ENCODE measurements around the gene SLC25A44. TPM values are rescaled to one million over a fixed set of nuclear protein-coding genes. Genes with fewer than 3 reads are reported as not detected.
A peak's percentile ranks its signal among the peaks of the same experiment; 100 is the strongest.

The SLC25A44 gene, protein sequence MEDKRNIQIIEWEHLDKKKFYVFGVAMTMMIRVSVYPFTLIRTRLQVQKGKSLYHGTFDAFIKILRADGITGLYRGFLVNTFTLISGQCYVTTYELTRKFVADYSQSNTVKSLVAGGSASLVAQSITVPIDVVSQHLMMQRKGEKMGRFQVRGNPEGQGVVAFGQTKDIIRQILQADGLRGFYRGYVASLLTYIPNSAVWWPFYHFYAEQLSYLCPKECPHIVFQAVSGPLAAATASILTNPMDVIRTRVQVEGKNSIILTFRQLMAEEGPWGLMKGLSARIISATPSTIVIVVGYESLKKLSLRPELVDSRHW
- polyA plus RNA-seq (2013, experiment 1 of 2; ENCODE audit: insufficient read length): 16.8 TPM
- polyA plus RNA-seq (2013, experiment 2 of 2; ENCODE audit: insufficient read length): 14.4 TPM

DNA sequence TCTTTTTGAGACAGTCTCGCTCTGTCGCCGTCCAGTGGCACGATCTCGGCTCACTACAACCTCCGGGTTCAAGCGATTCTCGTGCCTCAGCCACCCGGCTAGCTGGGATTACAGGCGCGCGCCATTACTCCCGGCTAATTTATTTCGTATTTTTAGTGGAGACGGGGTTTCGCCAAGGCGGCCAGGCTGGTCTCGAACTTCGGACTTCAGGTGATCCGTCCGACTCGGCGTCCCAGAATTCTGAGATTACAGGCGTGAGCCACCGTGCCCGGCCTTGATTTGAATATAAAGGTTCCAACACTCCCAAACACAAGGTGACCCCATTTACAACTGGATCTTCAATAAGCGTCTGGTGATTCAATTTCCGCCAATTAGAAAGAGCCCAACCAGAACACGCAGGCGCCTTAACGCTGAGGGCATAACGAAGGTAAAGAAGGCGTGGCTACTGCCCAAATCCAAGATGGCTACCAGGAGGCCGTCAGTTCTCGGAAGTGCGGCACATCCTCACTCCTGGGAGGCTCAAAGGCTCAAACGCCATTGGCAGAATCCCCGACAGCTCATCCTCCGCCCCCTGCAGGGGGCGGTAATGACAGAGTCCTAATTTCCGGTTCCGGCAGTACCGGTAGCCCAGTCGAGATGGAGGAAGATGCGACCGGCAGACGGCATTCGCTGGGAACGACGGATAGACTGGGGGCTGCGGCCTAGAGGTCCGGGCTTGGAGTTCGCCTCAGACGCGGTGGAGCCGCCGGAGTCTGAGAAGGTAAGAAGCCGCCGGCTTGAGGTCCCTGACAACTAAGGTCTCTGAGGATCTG lies at the start of gene SLC25A44:
SLC25A44 (plus strand) TSS at position 617 of the 812 bp plus-strand sequence. CDS start 5,744 bp downstream, outside the sequence.
- peak; percentile 99 for DNase-seq

DNA sequence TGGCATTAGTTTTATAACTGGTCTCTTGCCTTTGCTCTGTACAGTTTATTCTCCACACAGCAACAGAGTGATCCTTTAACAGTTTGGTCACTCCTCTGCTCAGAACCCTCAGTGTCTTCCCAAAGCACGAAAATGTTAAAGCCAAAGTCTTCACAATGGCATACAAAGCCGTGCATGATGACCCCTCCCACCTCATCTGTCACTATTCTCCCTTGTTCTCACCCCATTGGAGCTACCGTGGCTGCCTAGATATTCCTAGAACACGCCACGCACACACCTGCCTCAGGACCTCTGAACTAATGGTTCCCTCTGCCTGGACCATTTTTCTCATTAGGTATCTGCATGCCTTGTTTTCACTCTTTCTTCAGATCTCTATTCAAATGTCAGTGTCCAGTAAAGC lies 49.2 kb upstream of the SLC25A44 start:
- DNase-seq: no peak

DNA sequence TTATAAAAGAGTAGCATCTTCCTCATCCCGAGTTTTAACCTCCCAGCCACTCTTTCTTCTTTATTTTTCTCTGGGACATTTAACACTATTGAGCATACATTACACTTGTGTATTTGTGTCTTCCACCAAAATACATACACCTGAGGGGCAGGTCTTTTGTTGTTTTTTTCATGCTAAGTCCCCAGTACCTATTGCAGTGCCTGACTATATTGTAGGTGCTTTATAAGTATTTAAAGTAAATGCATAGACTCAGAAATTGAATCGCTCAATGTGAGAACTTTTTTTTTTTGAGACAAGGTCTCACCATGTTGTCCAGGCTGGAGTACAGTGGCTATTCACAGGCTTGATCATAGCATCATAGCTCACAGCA lies 48.3 kb upstream of the SLC25A44 start:
- no peak for DNase-seq

DNA sequence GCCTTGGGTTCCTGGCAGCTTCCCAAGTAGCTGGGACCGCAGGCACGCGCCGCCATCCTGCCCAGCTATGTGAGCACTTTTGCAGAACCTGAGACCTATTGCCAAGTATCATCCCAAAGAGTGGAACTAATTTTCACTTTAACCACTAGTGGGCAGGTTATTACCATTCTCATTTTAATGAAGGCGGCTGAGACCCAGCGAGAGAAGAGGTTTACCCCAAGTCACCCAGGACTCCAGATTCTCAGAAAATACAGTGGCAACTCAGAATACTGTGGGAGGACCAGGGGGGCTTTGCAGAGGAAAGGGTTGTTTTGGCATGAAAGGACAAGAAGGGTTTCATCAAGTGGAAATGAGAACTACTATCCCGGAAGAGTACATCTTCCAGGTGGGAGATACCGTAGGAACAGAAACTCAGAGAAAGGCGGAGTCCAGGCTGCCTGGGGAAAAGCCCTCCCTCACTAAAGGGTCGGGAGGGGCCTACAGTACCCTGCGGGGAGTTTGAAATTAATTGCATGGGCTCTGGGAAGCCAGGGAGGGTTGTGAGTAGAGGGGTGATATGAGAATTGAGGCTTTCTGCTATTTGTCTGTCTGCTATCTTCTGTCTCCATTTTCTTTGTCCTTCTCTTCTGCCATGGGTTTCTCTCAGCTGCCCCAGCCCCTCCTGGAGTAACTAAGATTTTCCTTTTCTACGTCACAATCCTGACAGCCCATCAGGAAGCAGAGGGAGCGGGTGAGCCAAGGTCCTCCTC lies 47.7 kb upstream of the SLC25A44 start:
- DNase-seq: peak; percentile 93

DNA sequence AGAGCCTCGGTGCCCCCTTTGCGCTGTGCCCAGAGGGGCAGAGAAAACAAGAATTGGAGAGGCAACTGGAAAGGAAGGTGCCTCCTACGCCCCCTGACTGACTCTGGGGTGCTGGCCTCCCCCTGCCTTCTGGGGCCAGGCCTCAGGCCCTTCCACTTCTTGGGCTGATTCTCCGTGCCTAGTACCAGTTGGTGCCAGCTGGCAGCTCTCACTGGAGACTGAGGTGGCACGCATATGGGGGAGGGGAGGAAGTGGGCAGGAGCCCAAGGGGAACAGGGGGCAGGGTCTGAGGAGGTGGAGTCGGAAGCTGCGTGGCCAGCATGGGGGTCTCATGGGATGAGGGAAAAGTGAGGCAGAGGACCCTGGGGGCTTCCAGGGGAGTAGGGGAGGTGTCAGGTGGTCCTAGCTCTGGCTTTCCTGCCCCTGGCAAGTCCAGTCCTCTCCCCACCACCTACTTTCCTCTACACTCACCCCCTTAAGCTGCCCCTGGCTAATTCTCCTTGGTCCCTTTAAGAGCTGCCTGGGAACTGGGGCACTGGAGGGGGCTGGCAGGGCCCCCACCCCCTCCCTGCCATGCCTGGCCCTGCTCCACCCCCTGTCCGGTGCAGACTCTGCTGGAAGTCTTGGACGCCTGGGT lies 47.0 kb upstream of the SLC25A44 start:
- no peak for DNase-seq

DNA sequence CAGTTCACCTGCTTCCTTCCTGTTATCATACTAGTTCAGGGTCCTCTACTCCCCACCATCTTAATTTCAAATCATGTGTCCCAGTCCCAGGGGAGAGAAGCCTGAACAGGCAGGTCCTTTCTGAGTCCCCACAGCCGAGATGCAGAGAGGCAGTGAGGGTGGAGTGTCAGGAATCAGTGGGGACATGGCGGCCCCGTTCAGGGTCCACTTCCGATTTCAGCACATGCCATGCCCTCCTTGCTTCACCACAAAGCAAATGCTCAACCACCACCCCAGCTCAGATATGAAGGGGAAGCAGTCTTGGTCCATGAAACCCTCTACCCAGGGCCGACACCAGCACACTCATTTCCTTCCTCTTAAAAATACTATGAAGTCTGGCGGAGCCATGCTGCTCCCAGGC lies 45.7 kb upstream of the SLC25A44 start:
- no peak for DNase-seq

DNA sequence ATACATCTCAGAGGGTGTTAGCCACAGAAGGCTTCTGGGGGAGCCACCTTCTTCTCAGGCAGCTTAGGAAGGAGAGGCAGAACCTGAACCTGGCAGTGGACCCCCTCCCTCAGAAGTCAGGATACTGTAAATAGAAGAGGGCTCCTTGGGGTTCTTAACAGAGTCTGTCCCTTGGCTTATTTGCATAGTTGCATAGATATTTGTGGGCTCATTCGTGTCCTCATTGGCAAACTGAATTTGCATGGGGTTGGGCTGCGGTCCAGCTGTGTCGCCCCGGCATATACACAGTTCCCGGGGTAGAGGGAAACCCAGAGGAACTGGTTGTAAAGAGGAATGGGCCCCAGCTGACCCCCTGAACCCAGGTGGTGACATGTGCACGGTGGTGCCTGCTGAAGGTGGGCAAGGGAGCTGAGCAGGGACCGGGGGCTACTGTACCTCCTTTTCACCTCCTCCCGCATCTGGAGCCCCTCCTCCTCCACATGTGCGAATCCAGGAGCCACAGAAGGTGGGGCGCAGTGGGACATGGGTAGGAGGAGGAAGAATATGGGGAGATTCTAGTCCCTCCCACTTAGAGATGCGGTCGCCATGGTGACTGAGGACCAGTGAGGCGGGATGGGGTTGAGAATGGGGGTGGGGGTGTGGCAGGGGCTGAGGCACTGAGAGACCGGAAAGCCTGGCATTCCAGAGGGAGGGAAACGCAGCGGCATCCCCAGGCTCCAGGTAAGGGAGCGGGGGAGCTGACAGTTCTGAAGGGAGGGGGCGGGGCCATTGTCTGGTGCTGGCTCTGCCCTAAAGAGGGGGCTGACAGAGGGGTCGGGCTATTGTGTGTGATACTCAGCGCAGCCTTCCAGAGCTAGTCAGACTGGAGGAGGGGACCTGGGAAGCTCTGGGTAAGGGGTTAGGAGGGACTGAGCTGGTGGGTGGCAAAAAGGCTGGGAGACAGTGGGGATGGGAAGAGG lies 44.3 kb upstream of the SLC25A44 start:
- DNase-seq: no peak

DNA sequence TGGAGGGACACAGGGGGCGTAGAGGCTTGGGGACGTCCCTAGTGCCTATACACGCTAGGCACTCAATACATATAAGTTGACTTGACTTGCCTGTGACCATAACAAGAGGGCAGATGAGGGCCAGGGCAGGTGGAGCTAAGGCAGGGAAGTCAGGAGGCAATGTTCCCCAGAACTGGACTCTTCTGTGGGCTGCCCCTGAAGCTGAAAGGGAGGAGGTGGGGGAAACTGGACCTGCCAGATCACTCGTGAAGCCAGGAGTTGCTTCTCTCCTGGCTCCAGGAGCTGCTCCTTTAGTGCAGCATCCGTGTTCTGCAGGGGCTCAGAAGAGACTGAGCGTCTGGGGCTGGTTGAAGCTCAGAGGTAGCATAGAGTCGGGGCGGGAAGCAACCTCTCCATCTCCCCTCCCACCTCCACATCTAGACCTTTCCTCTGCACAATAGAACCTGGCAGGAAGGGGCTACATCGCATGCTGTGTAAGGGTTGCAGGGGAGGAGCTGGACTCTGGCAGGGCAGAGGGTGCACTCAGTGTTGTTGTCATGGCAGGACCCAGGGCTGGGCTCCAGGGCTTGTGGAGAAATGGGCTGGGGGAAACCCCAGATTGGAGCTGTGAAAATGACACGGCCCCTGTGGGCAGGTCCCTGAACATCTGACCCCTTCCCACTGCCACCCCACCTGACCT lies 43.4 kb upstream of the SLC25A44 start:
- DNase-seq: no peak

DNA sequence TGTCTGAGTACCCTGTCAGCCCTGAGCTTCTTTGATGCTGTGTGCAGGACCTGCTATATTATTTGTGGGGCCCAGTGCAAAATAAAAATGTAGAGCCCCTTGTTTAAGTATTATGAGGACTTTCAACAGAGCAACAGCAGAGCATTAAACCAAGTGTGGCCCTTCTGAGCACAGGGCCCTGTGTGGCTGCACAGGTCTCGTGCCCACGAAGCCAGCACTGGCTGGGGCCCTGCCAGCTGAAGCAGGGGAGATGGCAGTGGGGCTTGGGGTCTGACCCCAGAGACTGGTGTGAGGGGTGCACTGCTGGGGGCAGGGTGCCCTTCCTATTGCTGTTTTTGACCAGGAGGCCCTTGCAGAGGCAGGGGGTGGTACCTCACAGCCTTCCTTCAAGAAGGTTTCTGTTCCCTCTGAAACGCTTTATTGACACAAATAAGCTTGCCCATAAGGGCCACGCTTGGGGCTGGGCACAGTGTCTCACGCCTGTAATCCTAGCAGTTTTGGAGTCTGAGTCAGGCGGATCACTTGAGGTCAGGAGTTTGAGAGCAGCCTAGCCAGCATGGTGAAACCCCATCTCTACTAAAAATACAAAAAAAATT lies 42.7 kb upstream of the SLC25A44 start:
- peak; percentile 37 for DNase-seq

DNA sequence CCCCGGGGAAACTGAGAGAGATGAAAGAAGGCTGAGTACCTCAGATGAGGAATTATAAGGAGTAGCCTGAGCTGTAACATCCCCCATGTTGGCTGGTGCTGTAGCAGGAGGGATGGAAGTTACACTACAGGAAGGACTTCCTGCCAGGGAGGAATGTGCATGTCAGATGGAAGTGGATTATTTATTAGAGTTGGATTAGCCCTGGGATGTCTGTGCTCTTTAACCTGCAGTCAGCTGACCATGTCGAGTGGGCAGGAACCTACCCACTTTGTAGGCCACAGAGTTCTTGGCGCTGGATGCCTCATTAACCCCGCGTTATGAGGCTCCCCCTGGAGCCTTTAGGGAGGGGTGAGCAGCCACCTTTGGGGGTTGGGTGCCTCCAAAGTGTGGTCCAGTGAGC lies 41.3 kb upstream of the SLC25A44 start:
- no peak for DNase-seq

DNA sequence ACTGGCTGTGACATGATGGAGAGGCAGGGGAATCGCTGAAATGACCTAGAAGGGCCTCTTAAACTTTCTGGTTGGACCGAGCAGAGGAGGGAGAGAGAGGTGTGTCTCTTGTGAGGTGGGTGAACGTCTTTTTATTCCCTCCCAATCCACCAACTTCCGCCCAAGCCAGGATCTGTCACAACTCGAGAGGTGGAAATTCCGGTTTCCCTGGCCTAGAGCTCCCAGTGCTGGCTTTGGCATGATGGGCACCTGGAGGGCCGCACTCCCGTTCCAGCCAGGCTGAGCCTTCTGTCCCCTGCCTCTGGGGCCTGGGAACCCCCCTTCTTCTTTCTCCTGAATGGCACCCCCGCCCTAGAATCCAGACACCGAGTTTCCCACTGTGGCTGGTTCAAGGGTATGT lies 40.5 kb upstream of the SLC25A44 start, which contains the start of gene SEMA4A:
SEMA4A (plus strand) TSS at position 224 of the 400 bp plus-strand sequence. CDS start 994 bp downstream, outside the sequence.
- no peak for DNase-seq

DNA sequence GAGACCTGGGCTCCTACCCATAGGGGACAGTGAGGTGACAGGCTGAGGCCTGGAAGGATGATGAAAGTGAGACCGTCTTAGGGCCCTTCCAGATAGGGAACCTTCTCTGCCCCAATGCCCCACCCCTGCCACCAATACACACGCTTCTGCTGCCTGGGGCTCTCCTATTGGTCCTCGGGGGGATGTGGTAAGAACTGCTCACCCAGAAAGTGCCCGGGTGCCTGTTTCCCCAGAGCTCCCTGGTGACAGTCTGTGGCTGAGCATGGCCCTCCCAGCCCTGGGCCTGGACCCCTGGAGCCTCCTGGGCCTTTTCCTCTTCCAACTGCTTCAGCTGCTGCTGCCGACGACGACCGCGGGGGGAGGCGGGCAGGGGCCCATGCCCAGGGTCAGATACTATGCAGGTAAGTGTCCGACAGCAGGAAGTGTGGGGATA lies 39.6 kb upstream of the SLC25A44 start:
- DNase-seq: no peak

DNA sequence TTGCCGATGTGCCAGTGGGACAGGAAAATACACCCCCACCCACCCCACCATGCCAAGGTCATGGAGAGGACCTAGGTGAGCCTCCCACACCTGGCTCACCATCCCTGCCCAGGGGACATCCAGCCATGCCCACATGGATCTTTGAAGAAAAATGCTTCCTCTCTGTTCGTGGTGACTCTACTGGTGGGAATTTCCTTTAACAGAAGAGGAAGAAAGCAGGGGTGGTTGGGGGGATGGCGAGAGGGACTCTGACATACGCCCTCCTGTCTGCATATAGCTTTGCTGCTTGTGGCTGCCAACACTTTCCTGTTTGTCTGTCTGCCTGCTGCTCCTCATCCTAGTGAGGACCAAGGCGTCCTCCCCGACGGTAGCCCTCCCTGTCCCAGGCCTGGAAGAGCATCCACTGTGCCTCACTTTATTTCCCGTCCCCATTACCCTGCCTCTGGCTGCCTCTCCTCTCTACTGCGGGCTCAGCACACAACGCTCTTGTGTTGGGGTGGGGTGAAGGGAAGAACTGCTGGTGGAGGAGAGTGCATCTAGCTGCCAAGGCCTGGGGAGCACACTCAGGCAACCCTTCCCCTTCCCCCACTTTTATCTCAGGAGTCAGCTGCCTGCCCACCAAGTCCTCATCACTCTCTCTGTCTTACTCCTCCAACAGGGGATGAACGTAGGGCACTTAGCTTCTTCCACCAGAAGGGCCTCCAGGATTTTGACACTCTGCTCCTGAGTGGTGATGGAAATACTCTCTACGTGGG lies 38.0 kb upstream of the SLC25A44 start:
- DNase-seq: no peak

DNA sequence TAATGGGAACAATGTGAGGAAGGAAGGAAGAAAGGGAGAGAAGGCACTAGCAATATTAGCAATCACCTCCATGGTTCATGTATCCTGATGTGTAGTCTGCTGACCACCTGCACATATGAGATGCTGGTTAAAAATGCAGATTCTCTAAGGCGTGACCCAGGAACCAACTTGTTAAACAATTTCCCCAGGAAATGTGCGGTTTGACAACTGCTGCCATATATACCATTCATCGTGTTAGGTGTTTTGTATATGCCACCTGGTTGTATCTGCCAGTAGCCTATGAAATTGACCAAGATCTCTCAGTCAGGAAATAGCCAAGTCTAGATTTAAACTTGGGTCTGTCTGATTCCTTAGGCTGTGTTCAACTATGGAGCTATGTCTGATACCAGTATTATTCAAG lies 36.4 kb upstream of the SLC25A44 start:
- no peak for DNase-seq

DNA sequence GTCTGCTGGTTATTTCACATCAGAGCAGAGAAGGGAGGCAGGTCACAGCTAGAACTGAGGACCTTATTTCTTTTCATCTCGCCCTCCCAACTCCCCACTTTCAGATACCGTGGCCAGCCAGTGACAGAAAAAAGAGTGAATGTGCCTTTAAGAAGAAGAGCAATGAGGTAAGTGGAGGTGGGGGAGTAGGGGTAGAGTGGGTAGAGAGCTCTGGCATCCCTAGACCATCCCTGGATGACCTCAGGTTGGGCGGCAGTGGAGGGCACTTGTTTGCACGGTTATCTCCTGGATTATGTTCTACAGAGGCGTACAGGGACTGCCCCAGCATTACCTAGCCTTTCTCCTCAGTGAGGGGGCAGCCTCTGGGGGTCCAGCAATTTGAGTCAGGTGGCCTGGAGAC lies 35.9 kb upstream of the SLC25A44 start:
- no peak for DNase-seq

DNA sequence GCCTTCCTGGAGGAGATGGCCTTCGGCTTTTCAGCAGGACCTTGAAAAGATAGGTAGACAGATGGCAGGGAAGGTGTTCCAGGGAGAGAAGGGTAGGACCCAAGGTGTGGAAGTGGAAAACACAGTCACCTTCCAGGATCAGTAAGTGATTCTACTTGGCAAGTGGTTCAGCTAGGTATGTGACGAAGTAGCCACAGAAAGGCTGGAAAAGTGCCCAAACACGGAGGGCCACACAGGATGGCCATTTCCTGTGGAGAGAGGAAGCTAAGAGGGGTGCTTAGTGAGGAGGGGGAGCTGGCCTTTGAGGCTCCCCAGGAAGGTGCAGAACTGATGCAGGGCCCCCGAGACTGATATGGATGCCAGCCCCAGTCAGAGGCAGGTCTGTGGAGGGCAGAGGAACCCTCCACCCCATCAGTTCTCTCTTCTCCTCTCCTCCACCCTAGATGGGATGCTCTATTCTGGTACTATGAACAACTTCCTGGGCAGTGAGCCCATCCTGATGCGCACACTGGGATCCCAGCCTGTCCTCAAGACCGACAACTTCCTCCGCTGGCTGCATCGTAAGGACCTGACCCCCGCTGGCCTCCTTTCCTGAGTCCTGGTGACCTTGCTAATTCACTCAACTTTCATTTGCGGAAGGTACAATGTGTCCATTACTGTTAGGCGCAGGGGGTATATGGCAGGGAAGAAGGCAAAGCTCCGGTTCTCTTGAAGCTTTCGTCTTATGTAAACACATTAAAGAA lies 33.7 kb upstream of the SLC25A44 start:
- no peak for DNase-seq

DNA sequence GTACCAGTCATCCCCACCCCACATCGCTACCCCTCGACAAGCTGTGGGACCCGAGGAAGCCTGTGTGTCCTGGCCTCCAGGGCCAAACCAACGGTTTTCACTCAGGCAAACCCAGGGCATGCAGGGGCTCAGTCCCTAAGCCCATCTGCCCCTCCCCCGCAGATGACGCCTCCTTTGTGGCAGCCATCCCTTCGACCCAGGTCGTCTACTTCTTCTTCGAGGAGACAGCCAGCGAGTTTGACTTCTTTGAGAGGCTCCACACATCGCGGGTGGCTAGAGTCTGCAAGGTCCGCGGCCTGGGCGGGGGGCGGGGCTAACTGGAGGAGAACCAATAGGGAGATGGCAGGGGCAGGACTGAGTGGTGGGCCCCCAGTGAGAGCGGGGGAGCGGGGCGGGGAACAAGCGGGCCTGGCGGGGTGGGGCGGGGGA lies 33.1 kb upstream of the SLC25A44 start:
- DNase-seq: peak; percentile 82

DNA sequence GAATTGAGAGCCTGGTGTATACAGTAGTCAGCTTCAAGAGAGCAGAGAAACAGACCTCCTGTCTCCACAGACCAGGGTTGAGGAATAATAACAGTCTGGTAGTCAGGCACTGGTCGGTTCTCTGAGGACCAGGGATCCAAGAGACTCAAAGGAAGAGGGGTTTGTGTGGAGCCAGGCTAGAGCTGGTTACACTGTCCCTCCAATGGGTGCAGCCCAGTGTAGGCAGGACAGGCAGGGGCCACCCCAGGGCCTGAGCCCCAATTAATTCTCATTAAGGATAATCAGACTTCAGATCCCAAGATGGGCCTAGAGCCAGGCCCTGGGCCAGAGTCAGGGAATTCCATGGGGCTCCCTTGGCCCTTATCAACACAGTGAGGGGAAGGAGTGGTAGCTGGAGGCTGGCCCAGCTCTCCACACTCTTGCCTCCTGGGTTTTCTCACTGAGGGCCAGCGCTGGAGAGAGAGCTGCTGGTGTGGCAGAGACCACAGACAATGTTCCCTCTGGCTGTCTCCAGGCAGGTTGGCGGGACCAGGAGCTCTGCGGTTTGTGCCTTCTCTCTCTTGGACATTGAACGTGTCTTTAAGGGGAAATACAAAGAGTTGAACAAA lies 31.4 kb upstream of the SLC25A44 start:
- DNase-seq: no peak

Measured in fibroblast of skin of abdomen (primary cell).